ENCODE measurements around the gene E4F1.

E4F1 gene

DNA sequence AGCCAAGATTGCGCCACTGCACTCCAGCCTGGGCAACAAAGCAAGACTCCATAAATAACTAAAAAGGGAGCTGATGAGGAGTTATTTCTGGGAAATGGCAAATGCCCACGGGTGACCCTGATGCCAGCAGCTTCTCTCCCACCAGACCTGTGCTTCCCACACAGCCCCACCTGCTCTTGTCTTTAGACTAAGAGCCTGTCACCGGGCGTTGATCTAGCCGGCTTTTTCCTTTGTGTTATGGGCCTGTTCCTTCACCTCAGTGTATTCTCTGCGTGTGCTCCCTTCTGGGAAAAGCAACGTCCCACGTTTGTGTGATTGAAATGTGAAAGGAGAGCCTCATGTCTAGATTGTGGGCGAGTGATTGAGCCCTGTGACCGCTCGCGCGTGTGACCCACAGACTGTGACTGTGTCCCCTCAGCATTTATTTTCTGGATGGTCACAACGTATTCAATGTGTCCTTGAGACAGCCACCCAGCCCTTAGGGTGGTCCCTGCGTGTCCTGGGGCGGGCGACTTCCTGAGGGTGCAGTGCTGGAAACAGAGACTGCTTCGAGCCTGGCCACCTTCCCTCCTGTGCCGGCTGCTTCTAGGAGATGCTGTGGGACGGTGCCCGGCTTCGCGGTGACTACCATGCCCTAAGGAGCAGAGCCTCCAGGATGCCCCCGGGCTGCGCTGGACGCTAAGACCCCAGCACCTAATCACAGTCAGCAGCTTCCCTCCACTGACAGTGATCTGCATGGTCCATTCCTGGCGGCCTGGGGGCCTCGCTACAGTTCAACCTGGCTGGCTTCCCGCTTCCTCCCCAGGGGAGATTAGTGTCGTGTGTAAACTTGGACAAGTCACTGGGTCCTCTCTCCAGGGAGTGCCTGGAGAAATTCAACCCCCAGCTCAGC lies 52.3 kb downstream of the E4F1 start:
- DNase-seq (ENCODE audit: low read depth): no peak

DNA sequence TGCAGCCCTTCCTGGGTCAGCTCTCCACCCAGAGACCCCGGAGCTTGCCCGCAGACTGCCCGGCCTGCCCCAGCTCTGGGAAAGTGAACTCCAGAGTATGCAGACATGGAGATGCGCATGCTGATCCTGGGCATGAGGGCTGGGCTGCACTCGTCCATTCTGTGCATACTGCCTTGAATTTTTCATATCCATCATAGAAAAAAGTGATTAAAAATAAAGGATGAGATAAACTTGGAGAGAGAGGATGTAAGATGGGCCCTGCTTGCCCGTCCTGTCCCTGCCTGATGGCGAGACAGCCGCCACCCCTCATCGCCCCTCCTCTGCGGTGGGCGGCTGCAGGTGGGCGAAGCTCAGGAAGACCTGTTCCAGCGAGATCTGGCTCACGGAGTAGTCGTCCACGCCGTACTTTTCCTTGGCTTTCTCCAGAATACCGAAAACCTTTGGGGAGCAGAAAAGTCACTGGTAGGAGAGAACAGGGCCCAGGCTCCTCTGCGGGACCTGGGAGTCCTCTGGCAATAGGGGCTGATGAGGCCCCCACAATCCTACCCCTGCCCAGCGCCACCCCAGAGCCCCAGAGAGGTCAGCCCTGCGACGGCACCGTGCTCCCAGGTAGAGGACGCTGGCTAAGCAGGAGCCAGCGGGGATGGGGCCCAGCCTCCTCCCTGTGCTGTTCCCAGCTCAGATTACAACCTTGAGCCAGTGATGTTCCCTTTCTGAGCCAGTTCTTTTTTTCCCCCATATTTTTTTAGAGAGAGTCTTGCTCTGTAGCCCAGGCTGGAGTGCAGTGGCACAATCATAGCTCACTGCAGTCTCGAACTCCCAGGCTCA lies 53.2 kb downstream of the E4F1 start:
- no peak for DNase-seq (ENCODE audit: low read depth)

DNA sequence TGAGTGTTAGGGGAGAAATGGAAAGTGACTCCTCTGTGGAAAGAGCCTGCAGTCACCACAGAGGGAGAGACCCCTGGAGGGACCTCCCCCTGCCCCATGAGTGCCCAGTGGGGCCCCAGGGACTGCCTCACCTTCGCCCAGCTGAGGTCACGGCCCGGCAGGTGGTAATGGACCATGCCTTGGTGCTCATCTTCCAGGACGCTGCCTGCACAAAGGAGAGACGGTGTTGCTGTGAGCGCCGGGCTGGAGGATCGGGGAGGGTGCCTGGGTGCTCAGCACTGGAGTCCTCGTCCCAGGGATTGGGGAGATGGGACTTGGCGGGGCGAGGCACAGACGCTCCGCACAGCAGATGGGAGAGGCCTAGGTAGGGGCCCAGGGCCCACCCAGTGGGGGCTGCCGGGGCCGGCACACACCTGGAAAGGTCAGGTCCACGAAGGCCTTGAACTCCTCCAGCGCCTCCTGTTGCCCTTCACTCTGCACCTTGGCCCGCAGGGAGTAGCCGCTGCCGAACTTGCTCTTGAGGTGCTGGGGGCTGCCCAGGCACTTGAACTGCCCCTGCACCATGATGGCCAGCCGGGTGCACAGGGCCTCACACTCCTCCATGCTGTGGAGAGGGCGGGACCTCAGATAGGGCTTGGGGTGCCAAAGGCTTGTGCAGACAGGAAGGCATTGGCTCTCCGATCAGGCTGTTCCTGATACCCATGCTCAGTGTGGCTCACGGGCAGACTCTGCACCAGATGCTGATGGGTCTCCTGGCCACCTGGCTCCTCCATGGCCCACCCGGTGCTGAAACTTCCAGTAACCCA lies 54.3 kb downstream of the E4F1 start:
- no peak for DNase-seq (ENCODE audit: low read depth)

DNA sequence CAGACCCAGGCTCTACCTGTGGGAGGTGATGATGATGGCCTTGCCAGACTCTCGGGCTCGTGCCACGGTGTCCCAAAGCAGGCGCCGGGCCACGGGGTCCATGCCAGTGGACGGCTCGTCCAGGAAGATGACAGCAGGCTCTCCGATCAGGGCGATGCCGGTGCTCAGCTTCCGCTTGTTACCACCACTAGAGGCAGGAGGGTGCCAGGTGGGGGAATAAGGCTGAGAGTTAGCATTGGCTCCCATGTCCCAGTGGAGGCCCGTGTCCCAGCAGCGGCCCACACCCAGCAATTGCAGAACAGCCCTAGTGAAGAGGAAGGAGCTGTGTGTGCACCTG lies 54.8 kb downstream of the E4F1 start:
- no peak for DNase-seq (ENCODE audit: low read depth)

DNA sequence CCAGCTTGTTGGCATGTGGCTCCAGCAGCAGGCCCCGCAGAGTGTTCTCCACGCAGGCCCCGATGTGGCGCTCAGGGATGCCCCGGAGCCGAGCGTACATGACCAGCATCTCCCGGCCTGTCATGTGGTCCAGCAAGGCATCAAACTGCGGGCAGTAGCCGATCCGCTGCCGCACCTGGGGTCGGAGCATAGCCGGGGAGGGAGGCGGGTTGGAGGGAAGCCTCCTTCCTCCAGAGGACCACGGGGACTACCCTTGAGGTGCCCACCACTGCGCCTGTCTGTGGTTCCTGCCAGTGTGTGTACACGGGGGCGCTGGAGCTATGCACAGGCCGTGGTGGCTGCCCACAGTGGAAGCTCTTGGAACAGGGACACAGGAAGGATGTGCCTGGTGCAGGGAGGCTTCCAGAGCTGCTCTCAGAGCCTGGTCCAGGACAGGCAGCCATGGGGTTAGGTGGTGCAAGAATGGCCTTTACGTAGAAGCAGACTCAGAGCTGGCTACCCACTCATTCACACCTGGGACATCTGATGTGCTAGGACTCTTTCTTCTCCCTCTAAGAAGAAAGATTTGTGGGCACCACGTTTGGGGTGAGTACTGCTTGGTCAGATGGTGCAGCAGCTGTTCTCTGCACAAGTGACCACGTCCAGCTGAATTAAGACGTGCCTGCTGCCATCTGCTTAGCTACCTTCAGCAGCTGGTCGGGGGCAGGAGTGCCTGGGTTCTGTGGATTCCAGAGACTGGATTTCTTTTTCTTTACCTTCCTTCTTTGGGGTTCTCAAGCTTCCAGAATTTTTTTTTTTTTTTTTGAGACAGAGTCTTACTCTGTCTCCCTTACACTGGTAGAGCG lies 55.8 kb downstream of the E4F1 start:
- DNase-seq (ENCODE audit: low read depth): no peak

DNA sequence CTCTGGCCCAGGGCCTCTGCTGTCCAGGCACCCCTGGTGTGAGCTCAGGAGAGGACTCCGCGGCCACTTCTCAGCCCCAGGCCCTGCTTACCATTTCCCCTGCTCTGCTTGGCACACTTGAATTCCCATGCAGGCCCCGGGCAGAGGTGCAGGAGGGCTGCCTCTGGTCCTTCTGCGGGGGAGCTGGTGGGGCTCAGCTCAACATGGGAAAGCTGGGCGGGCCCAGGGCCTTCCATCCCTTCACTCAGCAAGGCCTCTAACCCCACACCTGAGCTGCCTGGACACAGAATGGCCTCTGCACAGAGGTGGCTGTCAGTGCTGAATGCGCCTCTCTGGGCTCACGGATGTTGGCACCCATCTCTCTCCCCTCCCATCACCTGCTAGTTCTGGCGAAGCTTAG lies 57.1 kb downstream of the E4F1 start:
- no peak for DNase-seq (ENCODE audit: low read depth)

DNA sequence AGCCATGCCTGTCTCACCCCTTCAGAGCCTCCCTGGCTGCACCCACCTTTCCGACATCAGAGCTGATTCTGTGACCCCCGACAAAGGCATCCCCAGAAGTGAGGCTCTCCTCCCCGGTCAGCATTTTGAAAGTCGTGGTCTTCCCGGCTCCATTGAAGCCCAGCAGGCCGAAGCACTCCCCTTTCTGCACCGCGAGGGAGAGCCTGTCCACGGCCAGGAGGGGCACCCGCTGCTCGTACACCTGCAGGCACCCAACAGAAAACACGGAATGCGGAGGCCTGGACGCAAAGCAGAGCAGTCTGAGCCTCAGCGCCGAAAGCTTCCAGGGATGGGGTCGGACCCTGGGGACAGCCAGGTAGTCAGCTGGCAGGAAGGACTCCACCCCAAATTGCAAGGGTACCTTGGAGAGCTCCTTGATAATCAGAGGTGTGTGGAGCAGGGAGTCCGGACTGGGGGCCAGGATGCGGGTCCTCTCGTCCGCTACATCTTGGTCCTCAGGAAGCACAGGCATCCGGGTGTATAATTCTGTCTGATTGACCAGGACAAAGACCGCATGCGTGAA lies 57.7 kb downstream of the E4F1 start:
- no peak for DNase-seq (ENCODE audit: low read depth)

DNA sequence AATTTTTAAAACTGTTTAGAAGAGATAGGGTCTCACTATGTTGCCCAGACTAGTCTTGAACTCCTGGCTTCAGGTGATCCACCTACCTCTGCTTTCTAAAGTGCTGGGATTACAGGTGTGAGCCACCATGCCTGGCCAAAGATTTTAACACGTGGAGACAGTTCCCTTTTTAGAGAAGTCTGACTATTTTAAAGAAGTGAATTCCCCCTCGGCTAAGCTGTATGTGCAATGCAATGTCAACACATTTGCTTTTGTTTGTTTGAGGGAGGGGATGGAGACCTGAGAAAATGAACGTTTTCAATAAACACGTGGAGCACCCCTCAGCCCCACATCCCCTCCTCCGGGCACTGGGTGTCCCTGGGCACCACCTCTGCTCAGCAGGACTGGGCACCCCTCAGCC lies 58.9 kb downstream of the E4F1 start:
- DNase-seq (ENCODE audit: low read depth): no peak

DNA sequence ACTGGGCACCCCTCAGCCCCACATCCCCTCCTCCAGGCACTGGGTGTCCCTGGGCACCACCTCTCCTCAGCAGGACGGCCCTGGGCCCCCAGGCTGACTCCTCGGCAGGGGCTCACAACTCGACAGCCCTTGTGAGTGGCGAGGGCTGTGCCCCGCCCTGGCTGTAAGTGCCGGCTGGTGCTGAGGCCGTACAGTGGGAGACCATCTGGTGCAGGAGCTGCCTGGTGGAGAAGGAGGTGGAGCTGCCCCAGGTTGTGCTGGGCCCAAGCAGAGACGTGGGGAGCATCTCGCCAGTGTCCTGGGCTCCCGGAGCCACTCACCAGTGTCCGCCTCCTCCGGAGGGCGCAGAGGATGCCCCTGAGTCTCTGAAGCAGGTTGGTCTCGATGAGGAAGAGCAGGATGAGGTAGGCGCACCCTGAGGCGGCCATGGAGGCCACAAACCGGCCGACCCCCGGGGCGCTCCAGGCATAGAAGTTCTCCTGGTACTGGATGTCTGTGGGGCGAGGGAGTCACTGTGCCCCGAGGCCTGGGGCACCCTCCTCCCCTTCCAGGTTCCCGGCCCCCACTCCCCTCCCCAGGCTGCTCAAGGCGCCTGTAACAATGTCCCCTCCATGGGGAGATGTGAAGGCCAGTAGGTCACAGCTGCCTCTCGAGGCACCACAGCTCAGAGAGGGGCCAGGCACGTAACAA lies 59.6 kb downstream of the E4F1 start:
- DNase-seq (ENCODE audit: low read depth): no peak

DNA sequence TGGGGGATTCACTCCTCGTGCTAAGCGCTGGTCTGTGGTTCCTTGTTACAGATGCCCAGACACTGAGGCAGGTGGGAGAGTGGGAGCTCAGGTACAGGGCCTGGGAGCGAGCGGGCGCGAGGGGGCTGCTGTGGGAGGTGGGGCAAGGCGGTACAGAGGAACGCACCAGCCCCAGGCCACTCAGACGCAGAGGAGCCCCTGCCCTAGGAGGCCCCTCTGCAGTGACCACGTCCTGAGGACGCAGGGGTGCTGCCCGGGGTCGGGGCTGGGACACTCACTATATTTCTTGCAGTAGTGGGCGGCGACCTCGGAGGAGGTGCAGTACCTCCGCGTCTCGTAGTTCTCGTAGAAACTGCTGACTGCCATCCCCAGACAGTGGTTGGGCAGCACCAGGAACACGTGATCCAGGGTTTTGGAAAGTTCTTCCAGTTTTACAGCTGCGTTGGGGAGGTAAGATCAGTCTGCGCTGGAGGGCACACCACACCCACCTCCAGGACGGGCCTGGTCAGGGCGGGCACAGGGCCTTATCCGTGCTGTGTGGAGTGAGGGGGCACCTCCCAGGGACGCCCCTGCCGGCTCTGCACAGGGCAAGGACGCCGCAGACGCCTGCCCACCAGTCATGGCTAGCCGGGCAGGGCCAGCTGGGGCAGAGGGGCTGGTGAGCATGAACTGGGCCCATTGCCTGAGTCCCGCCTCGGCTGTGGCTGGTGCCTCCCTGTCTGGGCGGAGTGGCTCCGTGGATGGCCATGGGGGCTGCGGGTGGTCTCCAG lies 60.8 kb downstream of the E4F1 start:
- DNase-seq (ENCODE audit: low read depth): no peak

DNA sequence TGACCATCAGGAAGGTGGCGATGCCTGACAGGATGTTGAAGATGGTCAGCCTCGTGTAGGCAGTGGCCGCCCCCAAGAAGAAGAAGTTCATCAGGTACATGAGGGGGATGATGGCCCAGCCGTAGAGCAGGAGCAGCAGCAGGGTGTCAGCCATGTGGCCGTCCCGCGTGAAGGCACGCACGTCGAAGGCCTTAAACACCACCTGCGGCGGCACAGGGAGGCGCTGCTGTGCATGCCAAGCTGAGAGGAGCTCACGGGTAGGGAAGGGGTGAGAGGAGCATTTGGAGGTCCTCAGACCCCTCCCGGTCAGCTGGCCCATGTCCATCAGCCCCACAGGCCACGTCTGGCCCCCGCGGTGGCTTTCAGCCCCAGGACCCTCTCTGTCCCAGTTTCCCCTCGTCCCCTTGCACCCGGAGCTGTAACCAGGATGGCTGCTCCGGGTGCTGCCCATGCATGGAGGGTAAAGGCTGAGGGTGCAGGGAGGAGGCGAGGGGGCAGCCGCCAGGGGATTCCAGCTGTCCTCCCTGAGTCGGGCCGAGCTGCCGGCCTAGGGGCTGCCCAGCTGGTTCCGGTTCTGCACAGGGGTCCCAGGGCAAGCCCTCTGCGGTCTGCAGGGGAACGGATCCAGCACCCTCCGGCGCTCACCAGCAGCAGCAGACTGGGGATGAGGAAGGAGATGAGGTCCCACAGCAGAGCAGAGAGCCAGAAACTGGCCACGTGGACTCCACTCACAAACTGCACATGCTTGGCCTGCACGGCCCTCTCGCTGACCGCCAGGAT lies 61.6 kb downstream of the E4F1 start:
- DNase-seq (ENCODE audit: low read depth): no peak
